CD4-positive, alpha-beta T cell (primary cell): ENCODE results near the gene ZEB1. TPM values are rescaled to one million over a fixed set of nuclear protein-coding genes. Genes with fewer than 3 reads are reported as not detected.

ENCODE experiments used
- ATAC-seq: fragments of 200-7000 bp; cut with Tn5 transposase; one replicate; pipeline ENCODE4 v1.10.0; 2022; ENCODE audit warnings: mild to moderate bottlenecking; ENCODE audit not compliant: poor library complexity
- CTCF ChIA-PET: fragments of 350-600 bp; sonication (Branson Sonifier 250); formaldehyde crosslinking; loops from one replicate; lab custom pipeline; 2021; ENCODE audit warnings: antibody characterized with exemption, inconsistent platforms; lab: Charles Lee
- POLR2A ChIA-PET: fragments of 350-600 bp; sonication (Branson Sonifier 250); formaldehyde crosslinking; loops from one replicate; lab custom pipeline; 2021; ENCODE audit warnings: antibody characterized with exemption, inconsistent platforms; lab: Charles Lee
- DNase-seq, 14 experiments: peaks; one replicate each; pipeline ENCODE4 v3.0.0-alpha.2; 2013 to 2020; ENCODE audit warnings: mixed read lengths in 2 of 14
- H3K27ac ChIP-seq, 2 donors: one replicate each; pipeline versions ENCODE4 v1.5.1 to v1.7.0; 2013; ENCODE audit warnings: low read length in 2 of 2, low read depth in 1 of 2, mild to moderate bottlenecking in 1 of 2
- H3K27me3 ChIP-seq, 2 experiments: 1 replicate in 1 of 2; 2 replicates in 1 of 2; pipeline versions ENCODE4 v1.6.1 to v1.7.0; 2013; ENCODE audit warnings: low read length in 2 of 2, control low read depth in 1 of 2, mild to moderate bottlenecking in 1 of 2, moderate library complexity in 1 of 2; ENCODE audit not compliant: insufficient read depth in 2 of 2, control insufficient read depth in 1 of 2
- H3K36me3 ChIP-seq: one replicate; pipeline ENCODE4 v1.6.1; 2013; ENCODE audit warnings: low read length, control low read depth; ENCODE audit not compliant: insufficient read depth
- H3K4me1 ChIP-seq: one replicate; pipeline ENCODE4 v1.6.1; 2013; ENCODE audit warnings: low read length, control low read depth; ENCODE audit not compliant: insufficient read depth
- H3K4me3 ChIP-seq: one replicate; pipeline ENCODE4 v1.5.1; 2013; ENCODE audit warnings: mild to moderate bottlenecking, low read length, moderate library complexity
- H3K9me3 ChIP-seq, 2 experiments: 1 replicate in 1 of 2; 2 replicates in 1 of 2; pipeline versions ENCODE4 v1.6.1 to v1.7.0; 2013; ENCODE audit warnings: low read length in 2 of 2, mild to moderate bottlenecking in 2 of 2, control low read depth in 1 of 2, moderate library complexity in 1 of 2; ENCODE audit not compliant: control insufficient read depth in 1 of 2, insufficient read depth in 1 of 2
- H3K27ac Mint-ChIP-seq: one replicate; pipeline ENCODE4 v1.8.0; 2020; ENCODE audit warnings: mixed read lengths
- H3K27me3 Mint-ChIP-seq: one replicate; pipeline ENCODE4 v1.8.0; 2021; ENCODE audit warnings: mixed read lengths
- H3K36me3 Mint-ChIP-seq: one replicate; pipeline ENCODE4 v1.8.0; 2021; ENCODE audit warnings: low read depth, mixed read lengths
- H3K4me1 Mint-ChIP-seq: one replicate; pipeline ENCODE4 v1.8.0; 2021; ENCODE audit warnings: low read depth, mixed read lengths
- H3K4me3 Mint-ChIP-seq: one replicate; pipeline ENCODE4 v1.8.0; 2020; ENCODE audit warnings: mild to moderate bottlenecking, mixed read lengths
- H3K9me3 Mint-ChIP-seq: one replicate; pipeline ENCODE4 v1.8.0; 2020; ENCODE audit warnings: mixed read lengths
- CTCF ChIP-seq: fragments of 200-600 bp; IDR thresholded peaks from one replicate; pipeline ENCODE4 v1.8.0; 2022; ENCODE audit warnings: antibody characterized with exemption, mild to moderate bottlenecking
- intact Hi-C, 2 experiments: fragments of 100-400 bp; cut with DNase I in 1 of 2; cut with micrococcal nuclease in 1 of 2; formaldehyde crosslinking; loops; one replicate each; pipeline versions ENCODE4 v1.15.1 to v1.9.0; 2023 to 2025; cut with DNase I, micrococcal nuclease
- total RNA-seq, 174 experiments: library from RNA in 2 of 174; stranded (reverse) in 2 of 174; gene quantifications; one replicate each; pipeline ENCODE4 v1.2.3 and lab custom pipeline; 2021 to 2026

Gene ZEB1
- total RNA-seq, 2 experiments from 2014 or later: 132 to 134 TPM

GRCh38 chr10:31431021-31431420 is 112.0 kb downstream of the ZEB1 start:
- intact Hi-C loops: no loop called here
- Histone ChIP-seq H3K36me3 (no peaks in the 10 kb centered on the region), H3K27ac (no peak overlapping the region), H3K4me1 (no peaks in the 10 kb centered on the region), H3K4me3 (no peak overlapping the region), H3K27me3 (no peaks in the 10 kb centered on the region), H3K9me3 (peaks cover 0 to 5% of the 10 kb centered on the region in 2 experiments)
- no peak for TF ChIP-seq CTCF
- peaks cover 4% of the 10 kb centered on the region for H3K9me3 Mint-ChIP-seq
- H3K27ac Mint-ChIP-seq: no peak overlapping the region
- ChIA-PET CTCF (no interaction called here), POLR2A (no interaction called here)
- H3K4me1 Mint-ChIP-seq: peaks cover 37% of the 10 kb centered on the region
- DNase-seq (no peak), ATAC-seq (no peak)
- no peak overlapping the region for H3K4me3 Mint-ChIP-seq
- H3K36me3 Mint-ChIP-seq: peaks cover 49% of the 10 kb centered on the region
- no peaks in the 10 kb centered on the region for H3K27me3 Mint-ChIP-seq

GRCh38 chr10:31437959-31438358 is 118.9 kb downstream of the ZEB1 start:
- intact Hi-C loops: no loop called here

GRCh38 chr10:31451766-31452165 is 132.8 kb downstream of the ZEB1 start:
- Histone ChIP-seq H3K27me3 (no peaks in the 10 kb centered on the region), H3K36me3 (no peaks in the 10 kb centered on the region), H3K9me3 (peaks cover 0 to 6% of the 10 kb centered on the region in 2 experiments), H3K4me1 (no peaks in the 10 kb centered on the region), H3K4me3 (no peak overlapping the region), H3K27ac (no peak overlapping the region)
- intact Hi-C loops: no loop called here
- Mint-ChIP-seq H3K36me3 (peaks cover 55% of the 10 kb centered on the region), H3K4me3 (no peak overlapping the region), H3K4me1 (peaks cover 34% of the 10 kb centered on the region), H3K9me3 (peaks cover 18% of the 10 kb centered on the region), H3K27me3 (no peaks in the 10 kb centered on the region), H3K27ac (no peak overlapping the region)
- CTCF ChIA-PET: no interaction called here
- no peak for TF ChIP-seq CTCF
- no peak for ATAC-seq
- POLR2A ChIA-PET: no interaction called here
- DNase-seq: no peak

More at GRCh38 chr10:31437959-31438358, 118.9 kb downstream of the ZEB1 start:
- TF ChIP-seq CTCF: no peak
- H3K27ac ChIP-seq: no peak overlapping the region
- no peak overlapping the region for H3K27ac Mint-ChIP-seq
- ChIA-PET POLR2A (no interaction called here), CTCF (interaction anchor here (0.8 kb wide), 1 partner anchor 292 kb away, joined by 3 read pairs; no protein-coding TSS in a partner anchor)
- DNase-seq (no peak), ATAC-seq (no peak)
- peaks cover 68% of the 10 kb centered on the region for H3K36me3 Mint-ChIP-seq
- H3K9me3 ChIP-seq: no peaks in the 10 kb centered on the region
- H3K36me3 ChIP-seq: no peaks in the 10 kb centered on the region
- no peaks in the 10 kb centered on the region for H3K27me3 Mint-ChIP-seq
- peaks cover 11% of the 10 kb centered on the region for H3K9me3 Mint-ChIP-seq
- H3K4me3 ChIP-seq: no peak overlapping the region
- peaks cover 23% of the 10 kb centered on the region for H3K4me1 Mint-ChIP-seq
- H3K4me3 Mint-ChIP-seq: no peak overlapping the region
- H3K27me3 ChIP-seq: no peaks in the 10 kb centered on the region
- no peaks in the 10 kb centered on the region for H3K4me1 ChIP-seq
